HG02981 (cell line): ENCODE results near the gene RBM10.

Source experiments
- ATAC-seq: cut with Tn5 transposase; IDR thresholded peaks from one replicate; pipeline ENCODE4 v1.9.1; 2021; ENCODE audit warnings: mild to moderate bottlenecking, moderate library complexity; ENCODE audit not compliant: unreplicated experiment

RBM10 gene

DNA sequence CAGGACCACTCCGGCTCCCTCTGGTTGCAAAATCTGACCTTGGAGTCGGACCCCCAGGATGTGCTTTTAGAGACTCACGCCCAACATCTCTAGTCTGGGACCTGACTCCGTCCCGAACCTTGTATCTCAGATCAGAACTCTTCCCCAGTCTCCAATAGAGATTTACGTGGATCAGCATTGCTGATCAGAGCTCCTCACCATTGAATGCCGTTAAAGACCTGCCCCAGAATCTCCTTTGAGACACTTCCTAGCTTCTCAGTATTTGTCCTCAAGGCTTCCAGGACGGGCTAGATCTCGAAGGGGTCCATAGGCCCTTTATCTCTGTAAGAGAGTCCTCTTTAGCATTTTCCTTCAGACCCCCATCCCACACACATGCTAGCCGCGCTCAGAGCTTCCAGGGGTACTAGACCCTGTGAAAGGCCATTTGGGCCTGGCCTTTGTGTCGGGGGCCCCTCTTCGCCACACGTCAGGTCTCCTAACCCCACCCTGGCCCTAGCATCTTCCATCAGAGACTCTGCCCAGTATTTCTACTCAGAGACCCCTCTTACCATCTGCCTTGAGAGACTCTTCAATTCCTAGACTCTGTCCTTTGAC is 49.3 kb downstream of the RBM10 start:
- no peak for ATAC-seq

DNA sequence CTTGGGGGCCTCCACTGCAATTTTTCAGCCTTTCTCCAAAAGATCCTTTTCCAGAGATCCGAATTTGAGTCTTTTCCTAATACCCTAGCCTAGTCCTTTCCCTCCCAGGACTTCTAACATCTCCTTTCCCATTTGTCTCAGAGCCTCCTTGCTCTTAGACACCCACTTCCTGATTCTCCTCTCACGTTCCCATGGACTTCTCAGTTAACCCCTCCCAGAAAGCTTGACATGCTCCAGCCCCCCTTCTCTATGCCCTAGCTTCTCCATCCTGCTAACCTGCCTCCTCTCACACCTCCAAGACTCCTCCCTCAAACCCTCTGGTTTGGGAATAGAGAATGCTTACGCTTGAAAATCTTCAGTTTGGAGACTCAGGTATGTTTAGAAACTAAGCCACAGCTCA is 51.1 kb downstream of the RBM10 start:
- ATAC-seq = no peak

DNA sequence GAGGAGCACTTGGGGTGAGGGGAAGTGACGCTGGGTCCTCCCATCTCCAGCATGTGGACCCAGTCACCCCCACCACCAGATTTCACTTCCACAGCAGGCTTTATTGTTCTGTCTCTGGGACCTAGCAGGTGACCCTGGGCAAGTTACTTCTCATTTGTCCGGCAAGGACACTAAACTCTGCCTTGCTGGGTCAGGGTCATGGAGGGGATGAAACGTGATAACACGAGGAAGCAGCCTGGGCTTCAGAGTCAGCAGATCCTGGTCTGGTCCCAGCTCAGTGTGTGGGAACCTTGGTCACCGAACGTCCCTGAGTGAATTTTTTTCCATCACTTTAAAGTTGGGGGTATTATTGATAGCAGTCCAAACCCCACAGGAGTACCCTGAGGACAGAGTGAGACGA is 52.5 kb downstream of the RBM10 start:
- no peak for ATAC-seq

DNA sequence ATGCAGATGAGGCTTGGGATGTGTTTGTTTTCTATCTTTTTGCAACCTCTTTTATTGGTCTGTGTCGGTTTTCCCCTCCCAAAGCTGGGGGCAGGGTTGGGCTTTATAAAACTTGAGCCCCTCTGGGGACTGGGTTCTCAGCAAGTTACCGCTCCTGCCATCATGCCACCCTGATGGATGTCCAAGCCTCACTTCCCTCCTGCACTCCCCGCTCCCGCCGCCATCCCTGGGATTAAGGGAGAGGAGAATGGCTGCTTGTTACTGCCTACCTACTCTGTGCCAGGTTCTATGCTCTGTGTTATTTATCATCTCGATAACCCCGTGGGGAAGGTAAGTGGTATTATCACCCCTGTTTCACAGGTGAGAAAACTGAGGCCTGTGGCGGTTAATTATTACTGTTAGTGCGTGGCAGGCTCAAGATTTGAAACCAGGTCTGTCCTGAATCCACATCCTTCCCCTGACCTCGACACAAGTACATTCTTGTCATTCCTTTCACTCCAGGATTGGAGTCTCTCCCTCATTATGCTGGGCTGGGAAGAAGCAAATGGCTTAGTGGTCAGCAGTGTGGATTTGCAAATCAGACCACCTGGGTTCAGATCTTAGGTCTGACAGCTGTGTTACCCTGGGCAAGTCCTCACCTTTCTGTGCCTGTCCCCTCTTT is 53.1 kb downstream of the RBM10 start:
- no peak for ATAC-seq

DNA sequence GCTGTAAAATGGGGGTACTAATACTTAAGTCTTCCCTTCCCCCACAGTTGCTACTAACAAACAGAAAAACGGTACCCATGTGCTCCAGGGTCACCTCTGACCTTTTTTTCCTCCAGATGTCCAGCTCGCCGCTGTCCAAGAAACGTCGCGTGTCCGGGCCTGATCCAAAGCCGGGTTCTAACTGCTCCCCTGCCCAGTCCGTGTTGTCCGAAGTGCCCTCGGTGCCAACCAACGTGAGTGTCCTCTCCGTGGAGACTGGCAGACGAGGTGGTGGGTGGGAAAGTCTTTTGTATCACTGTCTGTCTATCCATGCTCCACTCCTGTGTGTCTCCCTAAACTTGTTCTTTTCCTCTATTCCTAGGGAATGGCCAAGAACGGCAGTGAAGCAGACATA is 53.7 kb downstream of the RBM10 start:
- ATAC-seq = no peak

DNA sequence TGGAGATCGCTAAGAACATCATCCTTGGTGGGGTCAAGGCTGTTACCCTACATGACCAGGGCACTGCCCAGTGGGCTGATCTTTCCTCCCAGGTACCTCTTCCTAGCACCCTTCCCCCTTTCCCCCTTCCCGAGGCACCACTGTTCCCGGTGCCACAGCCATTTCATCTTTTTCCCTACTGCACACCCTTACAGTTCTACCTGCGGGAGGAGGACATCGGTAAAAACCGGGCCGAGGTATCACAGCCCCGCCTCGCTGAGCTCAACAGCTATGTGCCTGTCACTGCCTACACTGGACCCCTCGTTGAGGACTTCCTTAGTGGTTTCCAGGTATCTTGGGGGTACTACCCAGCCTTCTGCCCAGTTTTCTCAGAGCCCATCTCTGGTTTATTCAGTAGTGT is 54.3 kb downstream of the RBM10 start:
- ATAC-seq = no peak

DNA sequence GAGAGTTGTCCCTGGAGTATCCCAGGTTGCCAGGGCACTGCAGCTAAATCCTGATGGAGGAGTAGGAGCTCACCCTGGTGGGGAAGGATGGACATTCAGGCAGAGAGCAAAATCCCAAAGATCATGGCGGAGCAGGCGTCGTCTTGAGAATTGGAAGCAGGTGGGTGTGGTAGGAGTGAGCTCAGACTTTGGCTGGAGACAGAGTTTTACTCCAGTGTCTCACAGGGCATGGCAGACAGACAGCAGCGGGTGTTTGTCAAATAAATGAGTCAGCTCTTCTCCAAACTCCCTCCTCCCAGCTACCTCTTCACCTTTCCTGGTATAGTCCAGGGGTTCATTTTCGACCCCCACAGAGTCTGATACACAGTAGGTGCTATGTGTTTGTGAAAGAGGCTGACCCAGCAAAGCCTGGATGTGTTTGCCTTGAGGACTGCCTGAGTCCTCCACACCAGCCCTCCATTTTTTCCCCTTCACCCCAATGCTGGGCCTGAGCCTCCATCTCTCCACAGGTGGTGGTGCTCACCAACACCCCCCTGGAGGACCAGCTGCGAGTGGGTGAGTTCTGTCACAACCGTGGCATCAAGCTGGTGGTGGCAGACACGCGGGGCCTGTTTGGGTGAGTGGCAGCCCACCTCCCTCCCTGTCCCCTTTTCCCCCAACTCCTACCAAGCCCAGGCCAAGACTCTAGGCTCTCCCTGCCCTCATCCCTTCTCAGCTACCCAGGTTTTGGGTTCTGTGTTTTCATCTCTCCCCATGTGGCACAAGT is 55.5 kb downstream of the RBM10 start:
- ATAC-seq = no peak

DNA sequence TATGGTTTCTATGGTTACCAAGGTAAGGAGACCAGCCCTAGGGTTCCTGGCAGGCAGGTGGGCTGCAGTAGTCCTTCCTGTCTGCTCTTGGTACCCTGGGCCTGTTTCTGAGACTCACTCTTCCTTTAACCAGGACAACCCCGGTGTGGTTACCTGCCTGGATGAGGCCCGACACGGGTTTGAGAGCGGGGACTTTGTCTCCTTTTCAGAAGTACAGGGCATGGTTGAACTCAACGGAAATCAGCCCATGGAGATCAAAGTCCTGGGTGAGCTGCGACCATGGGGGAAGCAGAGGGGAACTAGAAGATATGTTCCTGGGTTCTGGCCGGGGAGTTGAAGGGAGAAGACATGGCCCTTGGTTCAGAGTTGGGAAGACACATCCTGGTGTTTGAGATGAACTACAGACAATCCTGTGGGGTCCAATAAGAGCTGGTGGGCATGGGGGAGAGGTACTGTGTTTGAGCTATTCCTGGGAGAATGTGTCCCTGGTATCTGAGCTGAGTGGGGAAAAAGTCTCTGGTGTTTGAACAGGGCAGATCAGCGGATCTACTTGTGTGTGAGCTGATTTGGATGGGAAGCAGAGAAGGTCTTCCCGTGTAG is 56.4 kb downstream of the RBM10 start:
- ATAC-seq = no peak

DNA sequence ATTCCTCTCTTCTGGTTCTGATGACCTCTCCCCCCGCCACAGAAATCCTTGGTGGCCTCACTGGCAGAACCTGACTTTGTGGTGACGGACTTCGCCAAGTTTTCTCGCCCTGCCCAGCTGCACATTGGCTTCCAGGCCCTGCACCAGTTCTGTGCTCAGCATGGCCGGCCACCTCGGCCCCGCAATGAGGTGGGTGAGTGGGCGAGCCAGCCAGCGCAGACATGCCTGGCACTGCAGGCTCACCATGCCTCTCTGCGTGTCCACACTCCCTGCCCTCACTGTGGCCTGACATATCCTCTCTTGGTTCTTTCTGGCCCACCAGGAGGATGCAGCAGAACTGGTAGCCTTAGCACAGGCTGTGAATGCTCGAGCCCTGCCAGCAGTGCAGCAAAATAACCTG is 57.3 kb downstream of the RBM10 start:
- no peak for ATAC-seq

DNA sequence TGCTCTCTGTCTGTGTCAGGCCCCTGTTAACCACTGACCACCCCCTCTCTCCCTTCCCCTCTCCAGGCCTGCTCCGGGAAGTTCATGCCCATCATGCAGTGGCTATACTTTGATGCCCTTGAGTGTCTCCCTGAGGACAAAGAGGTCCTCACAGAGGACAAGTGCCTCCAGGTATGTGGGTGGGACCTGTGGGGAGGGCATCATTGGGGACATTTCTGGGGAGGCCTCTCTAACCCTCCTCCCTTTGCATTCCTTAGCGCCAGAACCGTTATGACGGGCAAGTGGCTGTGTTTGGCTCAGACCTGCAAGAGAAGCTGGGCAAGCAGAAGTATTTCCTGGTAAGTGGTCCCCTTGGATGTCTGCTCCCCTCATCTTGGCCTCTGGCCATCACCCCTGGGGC is 57.9 kb downstream of the RBM10 start:
- ATAC-seq = no peak

DNA sequence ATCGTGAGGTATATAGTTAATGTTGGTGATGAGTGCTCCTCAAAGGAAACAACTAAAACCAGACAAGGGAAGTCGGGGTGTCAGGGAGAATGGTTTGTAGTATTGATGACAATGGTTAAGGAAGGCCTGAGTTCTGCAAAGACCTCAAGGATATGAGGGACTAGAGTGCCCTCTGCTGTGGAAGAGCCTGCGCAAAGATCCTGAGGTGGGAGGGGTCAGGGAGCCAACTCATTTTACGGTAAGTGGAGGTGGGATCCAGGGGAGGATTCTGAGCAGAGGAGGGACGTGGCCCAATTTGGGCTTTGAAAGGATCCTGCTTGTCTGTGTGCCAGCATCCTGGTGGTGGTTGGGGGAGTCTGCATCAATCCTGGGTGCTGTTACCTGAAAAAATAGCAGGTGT is 59.9 kb downstream of the RBM10 start:
- ATAC-seq = no peak

DNA sequence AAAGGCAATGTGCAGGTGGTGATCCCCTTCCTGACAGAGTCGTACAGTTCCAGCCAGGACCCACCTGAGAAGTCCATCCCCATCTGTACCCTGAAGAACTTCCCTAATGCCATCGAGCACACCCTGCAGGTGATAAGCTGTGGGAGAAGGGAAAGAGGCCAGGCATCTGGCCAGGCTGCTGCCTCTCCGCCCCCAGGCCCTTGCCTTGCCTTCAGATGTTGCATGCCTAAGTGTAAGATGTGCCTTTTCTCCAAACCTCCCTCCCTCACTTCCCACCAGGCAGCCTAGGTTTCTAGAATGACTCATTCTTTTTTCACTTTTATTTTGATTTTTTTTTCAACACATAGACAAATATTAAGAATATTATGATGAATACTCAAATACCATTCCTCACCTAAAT is 61.3 kb downstream of the RBM10 start:
- no peak for ATAC-seq

DNA sequence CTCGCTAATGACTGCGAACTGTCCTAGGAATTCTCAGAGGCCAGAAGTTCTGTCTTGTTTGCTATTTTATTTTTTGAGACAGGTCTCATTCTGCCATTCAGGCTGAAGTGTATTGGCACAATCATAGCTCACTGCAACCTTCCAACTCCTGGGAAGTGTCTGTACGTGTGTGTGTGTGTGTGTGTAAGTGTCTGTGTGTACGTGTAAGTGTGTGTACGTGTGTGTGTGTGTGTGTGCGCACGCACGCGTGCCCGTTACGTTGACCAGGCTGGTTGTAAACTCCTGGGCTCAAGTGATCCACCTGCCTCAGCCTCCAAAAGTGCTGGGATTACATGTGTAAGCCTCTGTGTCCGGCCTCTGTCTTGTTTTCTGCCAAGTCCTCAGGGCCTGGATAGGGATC is 63.1 kb downstream of the RBM10 start:
- no peak for ATAC-seq

DNA sequence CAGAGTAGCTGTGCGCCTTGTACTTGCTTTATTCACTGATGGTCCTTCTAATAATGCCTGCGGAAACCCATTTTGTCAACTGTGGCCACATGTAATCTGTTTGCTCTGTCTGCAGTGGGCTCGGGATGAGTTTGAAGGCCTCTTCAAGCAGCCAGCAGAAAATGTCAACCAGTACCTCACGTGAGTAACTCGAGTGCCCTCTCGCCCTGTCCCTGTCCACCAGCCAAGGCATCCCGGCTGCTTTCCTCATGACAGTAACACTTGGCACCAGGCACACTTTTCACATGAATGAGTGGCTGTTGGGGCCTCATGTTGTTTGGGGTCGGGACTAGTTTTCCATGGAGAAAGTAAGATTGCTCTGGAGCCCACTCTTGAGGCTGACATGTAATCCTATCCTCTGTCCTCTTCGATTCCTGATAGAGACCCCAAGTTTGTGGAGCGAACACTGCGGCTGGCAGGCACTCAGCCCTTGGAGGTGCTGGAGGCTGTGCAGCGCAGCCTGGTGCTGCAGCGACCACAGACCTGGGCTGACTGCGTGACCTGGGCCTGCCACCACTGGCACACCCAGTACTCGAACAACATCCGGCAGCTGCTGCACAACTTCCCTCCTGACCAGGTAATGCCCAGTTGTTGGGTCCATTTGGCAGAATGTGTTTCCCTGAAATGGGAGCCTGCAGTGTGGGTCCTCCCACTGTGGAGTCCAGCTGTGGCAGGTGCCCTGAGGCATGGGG is 64.7 kb downstream of the RBM10 start:
- ATAC-seq = no peak

DNA sequence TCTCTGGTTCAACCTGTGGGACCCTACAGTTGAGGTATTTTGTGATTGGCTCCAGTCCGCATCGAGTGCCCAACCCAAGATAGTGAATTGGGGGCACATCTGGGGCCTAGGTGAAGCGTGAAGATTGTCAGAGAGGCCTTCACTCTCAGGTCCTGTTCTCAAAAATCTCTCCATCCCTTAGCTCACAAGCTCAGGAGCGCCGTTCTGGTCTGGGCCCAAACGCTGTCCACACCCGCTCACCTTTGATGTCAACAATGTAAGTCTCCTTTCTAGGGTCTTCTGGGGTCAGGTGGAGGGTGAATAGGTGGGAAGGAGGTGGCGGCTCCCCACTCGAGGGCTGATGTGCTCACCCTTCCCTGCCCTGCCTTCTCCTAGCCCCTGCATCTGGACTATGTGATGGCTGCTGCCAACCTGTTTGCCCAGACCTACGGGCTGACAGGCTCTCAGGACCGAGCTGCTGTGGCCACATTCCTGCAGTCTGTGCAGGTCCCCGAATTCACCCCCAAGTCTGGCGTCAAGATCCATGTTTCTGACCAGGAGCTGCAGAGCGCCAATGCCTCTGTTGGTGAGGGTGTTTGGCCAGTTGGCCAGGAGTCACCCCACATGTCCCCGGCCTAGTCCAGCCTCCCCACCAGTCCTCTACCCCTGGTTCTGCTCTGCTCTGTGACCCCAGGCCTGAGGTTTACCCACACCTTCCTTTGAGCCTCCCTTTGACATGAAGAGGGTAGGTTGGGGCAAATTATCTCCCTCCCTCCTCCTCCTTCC is 65.8 kb downstream of the RBM10 start:
- ATAC-seq = no peak

DNA sequence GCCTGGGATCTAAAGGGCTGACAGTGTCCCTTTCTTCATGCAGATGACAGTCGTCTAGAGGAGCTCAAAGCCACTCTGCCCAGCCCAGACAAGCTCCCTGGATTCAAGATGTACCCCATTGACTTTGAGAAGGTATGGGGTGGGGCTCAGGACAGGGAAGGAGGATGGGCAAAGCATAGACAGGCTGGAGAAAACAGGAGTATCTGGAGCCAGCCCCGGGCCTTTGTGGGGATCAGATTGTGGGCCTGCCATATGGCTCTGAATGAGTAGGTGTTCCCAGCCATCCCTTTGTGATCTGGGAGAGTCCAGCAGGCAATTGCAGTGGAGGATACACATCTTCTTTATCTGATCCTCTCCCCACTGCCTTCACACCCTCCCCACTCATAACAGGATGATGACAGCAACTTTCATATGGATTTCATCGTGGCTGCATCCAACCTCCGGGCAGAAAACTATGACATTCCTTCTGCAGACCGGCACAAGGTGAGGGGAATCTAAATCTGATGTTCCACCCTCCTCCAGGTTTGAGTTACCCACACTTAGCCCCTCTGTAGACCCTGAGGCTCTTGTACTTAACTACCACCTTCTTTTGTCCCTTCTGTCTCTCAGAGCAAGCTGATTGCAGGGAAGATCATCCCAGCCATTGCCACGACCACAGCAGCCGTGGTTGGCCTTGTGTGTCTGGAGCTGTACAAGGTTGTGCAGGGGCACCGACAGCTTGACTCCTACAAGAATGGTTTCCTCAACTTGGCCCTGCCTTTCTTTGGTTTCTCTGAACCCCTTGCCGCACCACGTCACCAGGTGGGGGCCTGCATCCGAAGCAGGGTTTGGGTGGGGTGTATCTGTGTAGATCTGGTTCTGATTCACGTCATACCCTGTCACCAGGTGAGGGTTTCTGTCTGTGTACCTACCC is 67.6 kb downstream of the RBM10 start:
- no peak for ATAC-seq

DNA sequence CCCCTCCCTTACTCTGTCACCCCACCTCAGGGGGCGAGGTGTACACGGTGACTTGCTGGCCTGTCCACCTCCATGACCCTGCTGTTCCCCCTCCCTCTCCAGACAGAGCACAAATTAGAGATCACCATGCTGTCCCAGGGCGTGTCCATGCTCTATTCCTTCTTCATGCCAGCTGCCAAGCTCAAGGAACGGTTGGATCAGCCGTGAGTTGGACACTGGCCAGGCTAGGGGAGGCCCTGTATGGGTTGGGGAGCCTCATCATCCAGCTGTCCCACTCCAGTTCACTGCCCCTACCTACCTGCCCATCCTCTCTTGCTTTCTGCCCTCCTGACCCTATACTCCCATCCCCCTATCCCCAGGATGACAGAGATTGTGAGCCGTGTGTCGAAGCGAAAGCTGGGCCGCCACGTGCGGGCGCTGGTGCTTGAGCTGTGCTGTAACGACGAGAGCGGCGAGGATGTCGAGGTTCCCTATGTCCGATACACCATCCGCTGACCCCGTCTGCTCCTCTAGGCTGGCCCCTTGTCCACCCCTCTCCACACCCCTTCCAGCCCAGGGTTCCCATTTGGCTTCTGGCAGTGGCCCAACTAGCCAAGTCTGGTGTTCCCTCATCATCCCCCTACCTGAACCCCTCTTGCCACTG is 69.5 kb downstream of the RBM10 start:
- no peak for ATAC-seq

DNA sequence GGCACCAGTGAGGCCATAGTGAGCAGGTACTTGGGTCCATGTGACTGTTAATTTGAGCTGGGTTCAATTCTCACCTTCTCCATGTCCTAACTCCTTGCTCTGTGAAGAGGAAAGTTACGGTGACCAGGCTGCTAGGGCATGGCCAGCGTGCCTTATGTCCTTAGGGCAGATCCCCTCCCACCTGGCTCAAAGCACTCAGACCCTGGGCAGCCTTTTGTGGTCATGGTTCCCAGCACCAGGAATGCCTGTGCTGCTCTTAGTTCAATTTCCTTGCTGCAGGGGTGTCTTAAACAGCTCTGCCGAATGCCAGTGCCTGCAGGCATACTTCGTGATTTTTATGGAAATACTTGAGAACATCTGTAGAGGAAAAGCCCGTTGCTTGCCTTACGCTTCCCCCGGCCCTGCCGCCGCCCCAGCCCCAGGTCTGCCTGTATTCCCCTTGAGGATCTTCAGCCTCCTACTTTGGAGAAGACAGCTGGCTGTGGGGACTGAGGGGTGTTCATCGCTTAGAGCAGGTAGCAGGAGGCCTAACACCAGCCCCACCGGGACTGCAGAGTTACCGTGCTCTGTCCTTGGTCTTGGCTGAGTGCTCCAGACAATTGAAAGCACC is 70.4 kb downstream of the RBM10 start:
- no peak for ATAC-seq
